Neural progenitor cell (in vitro differentiated cells): ENCODE data around the gene GNB1. TPM values are rescaled to one million over a fixed set of nuclear protein-coding genes. Genes with fewer than 3 reads are reported as not detected.

Experiments
- DNase-seq: peaks from one replicate; pipeline ENCODE4 v3.0.0-alpha.2; 2016; ENCODE audit warnings: low spot score
- H2AFZ ChIP-seq: fragments of 200-600 bp; sonication (generic); replicated peaks from 2 replicates; pipeline ENCODE4 v1.6.1; 2016; ENCODE audit warnings: antibody characterized with exemption
- H3F3A ChIP-seq: fragments of 200-600 bp; sonication (generic); 2 replicates; pipeline ENCODE4 v1.6.1; 2016; ENCODE audit warnings: antibody characterized with exemption, low read depth
- H3K27ac ChIP-seq: fragments of 200-600 bp; sonication (generic); 2 replicates; pipeline ENCODE4 v1.5.1; 2016; ENCODE audit warnings: mild to moderate bottlenecking
- H3K27me3 ChIP-seq: fragments of 200-600 bp; sonication (generic); 2 replicates; pipeline ENCODE4 v1.6.1; 2016; ENCODE audit warnings: mild to moderate bottlenecking, moderate library complexity
- H3K36me3 ChIP-seq: fragments of 200-600 bp; sonication (generic); 2 replicates; pipeline ENCODE4 v1.5.1; 2016
- H3K4me1 ChIP-seq: fragments of 200-600 bp; sonication (generic); 2 replicates; pipeline ENCODE4 v1.6.1; 2016; ENCODE audit warnings: mixed run types
- H3K4me2 ChIP-seq: fragments of 200-600 bp; sonication (generic); 2 replicates; pipeline ENCODE4 v1.6.1; 2016
- H3K4me3 ChIP-seq: fragments of 200-600 bp; sonication (generic); 2 replicates; pipeline ENCODE4 v1.5.1; 2016
- H3K79me2 ChIP-seq: fragments of 200-600 bp; sonication (generic); 2 replicates; pipeline ENCODE4 v1.6.1; 2016; ENCODE audit warnings: low read depth
- H3K9ac ChIP-seq: fragments of 200-600 bp; sonication (generic); 2 replicates; pipeline ENCODE4 v1.6.1; 2016
- H3K9me3 ChIP-seq: fragments of 200-600 bp; sonication (generic); 2 replicates; pipeline ENCODE4 v1.5.1; 2016; ENCODE audit warnings: low read depth
- H4K20me1 ChIP-seq: fragments of 200-600 bp; sonication (generic); 2 replicates; pipeline ENCODE4 v1.6.1; 2016; ENCODE audit warnings: low read depth
- H3K27ac Mint-ChIP-seq: 3 replicates; pipeline ENCODE4 v1.8.0; 2021; ENCODE audit warnings: mixed read lengths
- H3K27me3 Mint-ChIP-seq: 2 replicates; pipeline ENCODE4 v1.8.0; 2022; ENCODE audit warnings: low read depth, mild to moderate bottlenecking, inconsistent platforms, moderate library complexity, mixed read lengths; ENCODE audit not compliant: insufficient read depth
- H3K36me3 Mint-ChIP-seq: 3 replicates; pipeline ENCODE4 v1.8.0; 2021; ENCODE audit warnings: mixed read lengths
- H3K4me1 Mint-ChIP-seq: 3 replicates; pipeline ENCODE4 v1.8.0; 2021; ENCODE audit warnings: mixed read lengths
- H3K4me3 Mint-ChIP-seq: 3 replicates; pipeline ENCODE4 v1.8.0; 2021; ENCODE audit warnings: mild to moderate bottlenecking, moderate library complexity, mixed read lengths
- H3K9me3 Mint-ChIP-seq: 3 replicates; pipeline ENCODE4 v1.8.0; 2020; ENCODE audit warnings: mixed read lengths
- CTCF ChIP-seq: fragments of 200-600 bp; sonication (generic); IDR thresholded peaks from 2 replicates; pipeline ENCODE4 v1.5.1; 2017; ENCODE audit warnings: antibody characterized with exemption, mild to moderate bottlenecking
- EZH2 ChIP-seq: fragments of 200-600 bp; sonication (generic); IDR thresholded peaks from 2 replicates; pipeline ENCODE4 v1.6.1; 2017; ENCODE audit warnings: antibody characterized with exemption, mild to moderate bottlenecking, moderate library complexity
- EZH2phosphoT487 ChIP-seq: fragments of 200-600 bp; sonication (generic); IDR thresholded peaks from 2 replicates; pipeline ENCODE4 v1.6.1; 2017; ENCODE audit warnings: antibody characterized with exemption
- total RNA-seq: library from RNA; depleted of rRNA; stranded (reverse); fragments of >200 nt; gene quantifications from 2 replicates; pipeline ENCODE4 v1.2.3, GENCODE V29; 2015; ENCODE audit warnings: low replicate concordance

GNB1 gene
- total RNA-seq, 1 donor from 2014 or later: 175 TPM

DNA sequence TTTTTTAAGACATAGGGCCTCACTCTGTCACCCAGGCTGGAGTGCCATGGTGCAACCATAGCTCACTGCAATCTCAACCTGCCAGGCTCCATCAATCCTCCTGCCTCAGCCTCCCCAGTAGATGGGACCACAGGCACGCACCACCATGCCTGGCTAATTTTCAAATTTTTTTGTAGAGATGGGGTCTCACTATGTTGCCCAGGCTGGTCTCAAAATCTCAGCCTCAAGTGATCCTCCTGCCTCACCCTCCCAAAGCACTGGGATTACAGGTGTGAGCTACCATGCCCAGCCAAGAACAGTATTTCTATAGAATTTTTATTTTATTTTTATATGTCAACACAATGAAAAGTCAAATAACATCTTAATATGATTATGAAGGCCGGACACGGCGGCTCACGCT lies 10.9 kb downstream of the GNB1 start:
- Histone ChIP-seq H3K27me3 (no peaks in the 10 kb centered on the region), H3F3A (peaks cover 17% of the 10 kb centered on the region), H3K4me1 (peaks cover 9% of the 10 kb centered on the region), H3K36me3 (no peaks in the 10 kb centered on the region), H3K27ac (no peak overlapping the region), H3K9ac (no peak overlapping the region), H2AFZ (no peak overlapping the region), H3K79me2 (peaks cover 100% of the 10 kb centered on the region), H4K20me1 (peaks cover 94% of the 10 kb centered on the region), H3K9me3 (no peaks in the 10 kb centered on the region), H3K4me2 (no peak overlapping the region), H3K4me3 (no peak overlapping the region)
- TF ChIP-seq EZH2phosphoT487 (no peak), CTCF (no peak), EZH2 (no peak)
- Mint-ChIP-seq H3K27me3 (no peaks in the 10 kb centered on the region), H3K27ac (no peak overlapping the region), H3K4me3 (no peak overlapping the region), H3K36me3 (peaks cover 68% of the 10 kb centered on the region), H3K9me3 (peaks cover 50% of the 10 kb centered on the region), H3K4me1 (peaks cover 6% of the 10 kb centered on the region)
- no peak for DNase-seq

DNA sequence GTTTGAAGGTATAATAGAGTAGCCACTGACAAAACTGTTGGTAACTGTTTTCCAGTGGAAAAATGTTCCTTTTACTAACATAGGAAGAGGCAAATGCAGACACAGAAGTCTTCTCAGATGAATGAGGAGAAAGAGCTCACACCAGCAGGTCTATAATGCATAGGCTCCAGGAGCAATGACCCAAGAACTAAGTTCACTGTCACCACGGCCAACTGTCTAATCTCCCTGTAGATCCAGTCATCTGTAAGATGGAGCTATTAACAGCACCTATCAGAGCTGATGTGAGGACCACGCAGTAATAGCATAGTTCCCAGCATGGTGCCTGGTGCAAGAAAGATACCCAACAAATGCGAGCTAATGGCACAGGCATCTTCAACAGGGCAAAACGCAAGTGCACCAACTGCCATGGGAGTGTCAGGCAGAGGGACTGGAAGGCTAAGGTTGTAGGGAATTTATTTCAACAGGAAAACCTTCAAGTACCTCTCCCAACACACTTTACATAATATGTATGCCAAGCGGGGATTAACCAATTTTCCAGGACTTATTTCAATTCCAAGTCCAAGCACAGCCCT lies 12.9 kb downstream of the GNB1 start:
- Histone ChIP-seq H3K4me3 (no peak overlapping the region), H3K4me1 (no peaks in the 10 kb centered on the region), H3K79me2 (peaks cover 100% of the 10 kb centered on the region), H3K9me3 (no peaks in the 10 kb centered on the region), H3F3A (peaks cover 6% of the 10 kb centered on the region), H3K27ac (no peak overlapping the region), H2AFZ (no peak overlapping the region), H3K36me3 (no peaks in the 10 kb centered on the region), H3K27me3 (no peaks in the 10 kb centered on the region), H3K9ac (no peak overlapping the region), H4K20me1 (peaks cover 94% of the 10 kb centered on the region), H3K4me2 (no peak overlapping the region)
- peaks cover 2% of the 10 kb centered on the region for H3K27me3 Mint-ChIP-seq
- H3K9me3 Mint-ChIP-seq: peaks cover 58% of the 10 kb centered on the region
- no peak for DNase-seq
- H3K36me3 Mint-ChIP-seq: peaks cover 72% of the 10 kb centered on the region
- H3K4me3 Mint-ChIP-seq: no peak overlapping the region
- H3K4me1 Mint-ChIP-seq: no peaks in the 10 kb centered on the region
- no peak overlapping the region for H3K27ac Mint-ChIP-seq
- TF ChIP-seq EZH2 (no peak), CTCF (no peak), EZH2phosphoT487 (no peak)

GRCh38 chr1:1876335-1876930 lies 14.5 kb downstream of the GNB1 start:
- Histone ChIP-seq H4K20me1 (peaks cover 94% of the 10 kb centered on the region), H3K27me3 (no peaks in the 10 kb centered on the region), H3K79me2 (peaks cover 100% of the 10 kb centered on the region), H3K4me3 (no peak overlapping the region), H2AFZ (no peak overlapping the region), H3K36me3 (no peaks in the 10 kb centered on the region), H3F3A (peaks cover 6% of the 10 kb centered on the region), H3K4me2 (no peak overlapping the region), H3K4me1 (no peaks in the 10 kb centered on the region), H3K9ac (no peak overlapping the region), H3K9me3 (no peaks in the 10 kb centered on the region), H3K27ac (no peak overlapping the region)
- no peak for TF ChIP-seq EZH2phosphoT487
- no peak for TF ChIP-seq CTCF
- no peak for TF ChIP-seq EZH2
- H3K27me3 Mint-ChIP-seq: peaks cover 4% of the 10 kb centered on the region
- H3K27ac Mint-ChIP-seq: no peak overlapping the region
- no peaks in the 10 kb centered on the region for H3K4me1 Mint-ChIP-seq
- no peak overlapping the region for H3K4me3 Mint-ChIP-seq
- H3K9me3 Mint-ChIP-seq: peaks cover 60% of the 10 kb centered on the region
- peaks cover 77% of the 10 kb centered on the region for H3K36me3 Mint-ChIP-seq
- DNase-seq: no peak
